HepG2 (cell line): Measurements from ENCODE around the gene THAP3. TPM values are rescaled to one million over a fixed set of nuclear protein-coding genes. Genes with fewer than 3 reads are reported as not detected.

Experiments used
- ARHGAP35 ChIP-seq: sonication (generic); formaldehyde crosslinking; IDR thresholded peaks from 2 replicates; pipeline ENCODE4 v1.9.0; 2022; ENCODE audit warnings: mild to moderate bottlenecking, inconsistent platforms, moderate library complexity, missing genetic modification reagents, borderline replicate concordance
- GPBP1L1 ChIP-seq: sonication (generic); formaldehyde crosslinking; IDR thresholded peaks from 2 replicates; pipeline ENCODE4 v1.5.0; 2020; ENCODE audit warnings: mild to moderate bottlenecking, missing genetic modification reagents
- PAXIP1 ChIP-seq: sonication (generic); formaldehyde crosslinking; conservative IDR thresholded peaks from 2 replicates; pipeline ENCODE4 v1.4.0; 2020; ENCODE audit warnings: mild to moderate bottlenecking, missing genetic modification reagents, moderate library complexity
- PBX3 ChIP-seq: sonication (generic); formaldehyde crosslinking; IDR thresholded peaks from 2 replicates; pipeline ENCODE4 v1.8.1; 2023; ENCODE audit warnings: missing genetic modification reagents, inconsistent platforms, borderline replicate concordance
- POGK ChIP-seq: sonication (generic); formaldehyde crosslinking; conservative IDR thresholded peaks from 2 replicates; pipeline ENCODE4 v1.8.0; 2022; ENCODE audit warnings: mild to moderate bottlenecking, moderate library complexity, missing genetic modification reagents
- PREB ChIP-seq: sonication (generic); formaldehyde crosslinking; IDR thresholded peaks from 2 replicates; pipeline ENCODE4 v1.4.0; 2020; ENCODE audit warnings: missing genetic modification reagents
- SP4 ChIP-seq: sonication (generic); formaldehyde crosslinking; IDR thresholded peaks from 2 replicates; pipeline ENCODE4 v1.8.1; 2023; ENCODE audit warnings: mild to moderate bottlenecking, missing genetic modification reagents
- SYNCRIP ChIP-seq: fragments of 200-400 bp; formaldehyde crosslinking; IDR thresholded peaks from 2 replicates; pipeline ENCODE4 v1.6.1; 2018; ENCODE audit warnings: mild to moderate bottlenecking, low read depth, low read length; ENCODE audit not compliant: insufficient read depth
- YY1 ChIP-seq: IDR thresholded peaks from 2 replicates; pipeline ENCODE4 v1.6.1; 2011; ENCODE audit warnings: low read length, low read depth, moderate library complexity, mild to moderate bottlenecking; ENCODE audit not compliant: insufficient read depth, insufficient replicate concordance
- ZNF12 ChIP-seq: sonication (generic); formaldehyde crosslinking; IDR thresholded peaks from 2 replicates; pipeline ENCODE4 v1.5.0; 2020; ENCODE audit warnings: missing genetic modification reagents
- ZNF17 ChIP-seq: sonication (generic); formaldehyde crosslinking; IDR thresholded peaks from 2 replicates; pipeline ENCODE4 v1.5.0; 2020; ENCODE audit warnings: mild to moderate bottlenecking, missing genetic modification reagents
- ZNF234 ChIP-seq: sonication (generic); formaldehyde crosslinking; conservative IDR thresholded peaks from 2 replicates; pipeline ENCODE4 v1.5.1; 2020; ENCODE audit warnings: mild to moderate bottlenecking, missing genetic modification reagents
- ZNF350 ChIP-seq: sonication (generic); formaldehyde crosslinking; IDR thresholded peaks from 2 replicates; pipeline ENCODE4 v1.4.0; 2020; ENCODE audit warnings: mild to moderate bottlenecking, low read depth, missing genetic modification reagents, borderline replicate concordance
- ZNF354B ChIP-seq: sonication (generic); formaldehyde crosslinking; IDR thresholded peaks from 2 replicates; pipeline ENCODE4 v1.8.0; 2022; ENCODE audit warnings: mild to moderate bottlenecking, missing genetic modification reagents
- ZNF574 ChIP-seq: sonication (generic); formaldehyde crosslinking; IDR thresholded peaks from 2 replicates; pipeline ENCODE4 v1.4.0; 2020; ENCODE audit warnings: missing genetic modification reagents
- ZSCAN21 ChIP-seq: sonication (generic); formaldehyde crosslinking; IDR thresholded peaks from 2 replicates; pipeline ENCODE4 v1.8.0; 2022; ENCODE audit warnings: mild to moderate bottlenecking, missing genetic modification reagents, moderate library complexity, borderline replicate concordance
- ZSCAN9 ChIP-seq: IDR thresholded peaks from 2 replicates; pipeline ENCODE4 v1.6.1; 2016; ENCODE audit warnings: borderline replicate concordance
- polyA plus RNA-seq, 8 experiments: library from polyadenylated mRNA; depleted of rRNA in 3 of 8; stranded (reverse) in 7 of 8; unstranded in 1 of 8; fragments of >200 nt; fragmentation: Illumina TruSeq in 4 of 8; extraction: Trizol in 4 of 8; gene quantifications; 2 replicates each; pipeline versions ENCODE4 v1.2.1 to v1.2.3, GENCODE V29; 2011 to 2016; ENCODE audit warnings: low read depth in 4 of 8, missing spikeins in 1 of 8, mixed read lengths in 1 of 8; ENCODE audit not compliant: insufficient read depth in 1 of 8
- total RNA-seq, 5 experiments: library from RNA; depleted of rRNA; stranded (reverse); fragments of >200 nt; fragmentation: Illumina TruSeq; extraction: Trizol; gene quantifications; 2 replicates each; pipeline ENCODE4 v1.2.3, GENCODE V29; 2016; ENCODE audit warnings: low read depth in 1 of 5

THAP3 gene
- total and polyA plus RNA-seq, 2 of the 13 experiments (the other 11 are each of a cell fraction or from before 2014, with no cell fraction given), result 10.3 to 14.9 TPM

GRCh38 chr1:6580119-6580592 lies 44.5 kb upstream of the THAP3 start (continued):
- TF ChIP-seq POGK (no peak), PBX3 (no peak), PAXIP1 (CRISPR knock-in tag) (no peak), SYNCRIP (no peak), ZNF354B (CRISPR knock-in tag) (no peak), PREB (no peak), YY1 (peak; percentile 69), ZNF12 (CRISPR knock-in tag) (no peak), ZSCAN9 (no peak), ZNF234 (CRISPR knock-in tag) (no peak), ZNF17 (no peak), GPBP1L1 (CRISPR knock-in tag) (no peak), ZNF350 (CRISPR knock-in tag) (no peak), ARHGAP35 (0 out of 2 replicates have a peak, but pooled peaks have one; percentile 18), ZSCAN21 (CRISPR knock-in tag) (0 out of 2 replicates have a peak, but pooled peaks have one; percentile 71), ZNF574 (CRISPR knock-in tag) (no peak), SP4 (CRISPR knock-in tag) (0 out of 2 replicates have a peak, but pooled peaks have one; percentile 2)
